Measurements from ENCODE around the gene LRFN4.

LRFN4 gene

DNA sequence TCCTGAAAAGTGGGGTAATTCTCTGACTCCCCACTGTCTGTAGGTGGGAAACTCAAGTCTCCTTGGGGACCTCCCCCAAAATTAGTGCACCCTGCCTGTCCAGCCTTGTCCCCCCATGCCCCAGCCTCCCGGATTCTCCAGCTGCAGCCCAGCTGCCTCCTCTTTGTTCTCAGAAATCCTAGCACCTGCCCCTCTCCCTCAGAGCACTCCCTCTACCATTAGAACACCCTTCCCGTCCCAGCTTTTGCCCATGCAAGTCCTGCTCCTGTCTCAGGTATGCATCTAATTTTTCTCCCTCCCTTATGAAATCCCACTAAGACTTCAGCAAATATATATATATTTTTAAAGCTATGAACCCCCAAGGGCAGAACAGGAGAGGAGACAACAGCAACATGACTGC lies 37.3 kb downstream of the LRFN4 start:
- DNase-seq, result no peak

- no peak for DNase-seq
These were observed 45.1 kb downstream of the LRFN4 start for GRCh38 chr11:66901964-66902390.

DNA sequence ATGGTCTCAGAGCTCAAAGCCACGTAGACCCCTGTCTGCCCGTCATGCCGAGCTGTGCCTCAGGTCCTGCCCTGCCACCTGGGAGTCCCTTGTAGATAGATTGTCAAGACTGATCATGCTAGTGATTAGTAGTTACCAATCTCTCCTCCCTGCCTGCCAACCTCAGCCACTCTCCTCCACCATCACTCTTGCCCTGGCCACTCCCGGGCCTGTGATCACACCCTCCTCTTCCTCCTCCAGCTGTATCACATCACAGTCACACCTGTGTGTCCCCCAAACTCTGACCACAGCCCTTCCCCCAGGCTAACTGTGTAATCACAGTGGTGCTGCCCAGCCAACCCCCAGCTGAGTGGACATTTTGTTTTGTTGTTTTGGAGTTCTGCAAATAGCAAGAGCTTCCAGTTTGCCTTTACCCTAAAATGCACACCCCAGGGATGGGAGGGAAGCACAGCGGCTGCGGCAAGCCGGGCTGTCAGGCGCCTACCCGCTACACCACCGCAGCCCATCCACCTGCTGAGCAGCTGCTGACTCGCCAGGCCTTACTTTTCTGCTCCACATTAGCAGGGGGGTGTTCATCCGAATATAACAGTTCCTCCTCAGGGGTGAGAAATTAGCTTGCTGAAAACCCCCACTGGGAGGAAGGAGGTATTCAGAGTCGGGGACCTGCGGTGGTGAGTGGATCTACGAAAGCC lies 45.8 kb downstream of the LRFN4 start:
- no peak for DNase-seq

GRCh38 chr11:66904055-66904454 lies 47.2 kb downstream of the LRFN4 start:
- DNase-seq, result no peak

DNA sequence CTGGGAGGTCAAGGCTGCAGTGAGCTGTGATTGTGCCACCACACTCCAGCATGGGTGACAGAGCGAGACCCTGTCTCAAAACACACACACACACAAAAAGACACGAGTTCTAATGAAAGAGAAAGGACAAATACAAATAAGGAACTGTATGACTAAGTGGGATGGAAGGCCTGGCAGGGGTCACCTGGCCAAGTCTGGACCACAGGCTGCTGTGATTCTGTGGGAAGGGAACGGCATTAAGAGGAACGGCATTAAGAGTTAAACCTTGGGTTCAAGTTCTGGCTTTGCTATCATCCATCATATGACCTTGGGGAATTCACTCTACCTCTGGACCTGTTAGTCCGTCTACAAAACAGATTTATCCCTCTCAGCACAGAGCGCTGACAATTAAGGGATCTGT lies 47.7 kb downstream of the LRFN4 start:
- DNase-seq, result no peak

GRCh38 chr11:66904981-66905521 lies 48.2 kb downstream of the LRFN4 start:
- DNase-seq, result no peak

GRCh38 chr11:66905631-66906030 lies 48.8 kb downstream of the LRFN4 start:
- no peak for DNase-seq

- DNase-seq, result no peak
These were observed 49.3 kb downstream of the LRFN4 start for GRCh38 chr11:66906061-66906733.

GRCh38 chr11:66907751-66908630 lies 51.1 kb downstream of the LRFN4 start:
- DNase-seq, result no peak

DNA sequence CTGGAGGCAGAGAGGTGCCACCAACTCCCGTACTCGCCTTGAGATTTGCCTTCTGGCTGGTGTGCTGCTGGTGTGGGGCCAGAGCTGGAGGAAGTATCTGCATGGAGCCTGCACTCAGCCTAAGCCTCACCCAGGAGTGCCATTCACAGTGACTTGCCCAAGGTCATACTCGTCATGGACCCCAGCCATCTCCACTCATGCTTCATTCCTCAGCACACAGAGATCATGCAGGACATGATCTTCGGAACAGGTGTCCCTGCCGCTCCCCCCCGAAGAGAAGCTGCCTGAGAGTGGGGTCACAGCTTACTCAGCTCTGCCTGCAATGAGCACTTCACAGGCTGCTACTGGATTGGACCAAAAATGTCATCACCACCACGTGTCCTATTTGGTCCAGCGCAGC lies 52.3 kb downstream of the LRFN4 start:
- DNase-seq, result no peak

DNA sequence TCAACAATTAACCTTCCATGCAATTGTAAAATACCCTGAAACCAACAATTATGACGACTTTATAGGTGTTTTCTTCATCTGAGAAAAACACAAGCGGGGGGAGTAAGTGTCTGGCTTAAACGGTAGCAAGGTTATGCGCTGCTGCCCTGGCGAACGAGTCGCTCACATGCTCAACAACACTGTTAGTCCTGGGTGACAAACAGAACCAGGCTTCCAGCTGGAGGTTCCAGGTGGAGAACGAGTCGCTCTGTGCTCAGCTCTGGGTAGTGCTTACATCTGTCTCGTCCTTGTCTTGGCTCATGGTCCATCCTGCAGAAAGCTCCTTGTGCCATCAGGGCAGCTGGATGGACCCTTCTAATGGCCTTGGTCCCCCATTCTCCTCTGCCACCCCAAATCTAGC lies 53.2 kb downstream of the LRFN4 start:
- DNase-seq, result no peak

Measured in KG1 (cell line).